ENCODE measurements around the gene GPC6. TPM values are rescaled to one million over a fixed set of nuclear protein-coding genes. Genes with fewer than 3 reads are reported as not detected.

GPC6 gene
- total RNA-seq, 1 donor, result 77.8 TPM

DNA sequence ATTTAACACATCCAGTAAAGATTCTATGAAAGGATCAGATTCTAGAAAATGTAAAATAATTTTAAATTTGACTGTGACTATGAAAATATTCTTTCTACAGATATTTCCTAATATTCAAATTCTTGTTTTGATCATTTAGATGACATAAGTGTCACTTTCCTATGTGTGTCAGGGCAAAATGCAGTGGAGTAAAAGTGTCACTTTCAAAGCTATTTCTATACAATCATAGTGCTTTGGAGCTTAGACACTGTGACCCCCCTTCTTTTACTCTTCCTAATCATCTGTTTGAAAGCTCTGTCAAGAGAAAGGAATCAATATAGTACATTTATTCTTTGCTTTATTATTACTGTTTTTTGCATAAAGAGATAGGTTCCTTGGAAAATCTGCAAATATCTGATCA is 760.9 kb downstream of the GPC6 start:
- no peaks in the 10 kb centered on the region for H4K20me1 ChIP-seq (ENCODE audit: insufficient read depth, low read length)
- DNase-seq (ENCODE audit: insufficient read length, low spot score, missing footprints), result no peak
- no peaks in the 10 kb centered on the region for H3K27me3 ChIP-seq (ENCODE audit: insufficient read depth, low read length)
- no peak overlapping the region for H3K4me3 ChIP-seq (ENCODE audit: insufficient read depth, low read length)
- no peak overlapping the region for H3K4me2 ChIP-seq (ENCODE audit: insufficient read depth, low read length)
- H3K36me3 ChIP-seq (ENCODE audit: insufficient read depth, low read length), result no peaks in the 10 kb centered on the region
- TF ChIP-seq CTCF (IDR thresholded peaks at IDR 0.05; ENCODE audit: extremely low read depth, low read depth, low read length), result no peak
- no peaks in the 10 kb centered on the region for H3K4me1 ChIP-seq (ENCODE audit: insufficient read depth, low read length)
- H2AFZ ChIP-seq (ENCODE audit: low read length), result no peak overlapping the region
- no peak overlapping the region for H3K27ac ChIP-seq (ENCODE audit: low read depth, low read length)
- H3K9me3 ChIP-seq (ENCODE audit: low read depth, low read length), result no peaks in the 10 kb centered on the region
- H3K79me2 ChIP-seq (ENCODE audit: insufficient read depth, low read length), result no peaks in the 10 kb centered on the region

DNA sequence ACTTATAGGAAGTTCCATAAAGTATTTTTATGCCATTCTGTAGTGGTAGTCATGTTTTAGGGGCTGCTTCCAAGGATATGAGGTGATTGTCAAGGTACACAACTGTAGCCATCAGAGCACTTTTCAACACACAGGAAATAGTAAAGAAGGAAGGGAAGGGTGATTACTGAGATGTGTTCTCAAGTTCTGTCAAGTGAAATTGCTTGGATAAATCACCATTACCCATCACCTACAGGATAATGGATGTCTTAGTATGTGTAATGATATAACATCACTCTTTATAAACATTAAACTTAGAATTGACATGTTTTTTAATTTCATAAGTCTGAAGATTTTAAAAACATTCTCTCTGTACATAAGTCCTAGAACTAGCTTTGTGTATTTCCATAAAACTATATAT is 765.0 kb downstream of the GPC6 start:
- Histone ChIP-seq H4K20me1 (ENCODE audit: insufficient read depth, low read length) (no peaks in the 10 kb centered on the region), H3K4me1 (ENCODE audit: insufficient read depth, low read length) (no peaks in the 10 kb centered on the region), H3K27me3 (ENCODE audit: insufficient read depth, low read length) (no peaks in the 10 kb centered on the region), H2AFZ (ENCODE audit: low read length) (no peak overlapping the region), H3K4me2 (ENCODE audit: insufficient read depth, low read length) (no peak overlapping the region), H3K4me3 (ENCODE audit: insufficient read depth, low read length) (no peak overlapping the region), H3K27ac (ENCODE audit: low read depth, low read length) (no peak overlapping the region), H3K79me2 (ENCODE audit: insufficient read depth, low read length) (no peaks in the 10 kb centered on the region), H3K36me3 (ENCODE audit: insufficient read depth, low read length) (no peaks in the 10 kb centered on the region), H3K9me3 (ENCODE audit: low read depth, low read length) (no peaks in the 10 kb centered on the region)
- no peak for DNase-seq (ENCODE audit: insufficient read length, low spot score, missing footprints)
- TF ChIP-seq CTCF (IDR thresholded peaks at IDR 0.05; ENCODE audit: extremely low read depth, low read depth, low read length), result no peak

DNA sequence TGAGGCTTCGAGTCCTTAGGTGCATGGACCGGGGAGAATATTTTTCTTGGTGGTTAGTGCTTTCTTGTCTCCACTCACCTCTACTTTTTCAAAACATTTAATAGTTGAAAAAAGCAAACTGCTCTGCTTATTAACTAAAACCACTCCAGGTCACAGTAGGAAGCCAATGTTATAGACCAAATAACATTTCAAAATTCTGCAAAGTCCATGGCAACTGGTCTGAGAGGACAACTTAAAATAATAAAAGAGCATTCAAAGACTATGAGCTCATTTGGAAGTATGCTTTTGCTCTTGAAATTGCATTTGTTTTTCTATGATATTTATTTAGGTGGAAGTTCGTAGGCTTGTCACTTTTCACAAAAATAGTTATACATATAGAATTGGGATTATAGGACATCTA is 769.9 kb downstream of the GPC6 start:
- no peak for TF ChIP-seq CTCF (IDR thresholded peaks at IDR 0.05; ENCODE audit: extremely low read depth, low read depth, low read length)
- no peak overlapping the region for H3K4me2 ChIP-seq (ENCODE audit: insufficient read depth, low read length)
- H3K27me3 ChIP-seq (ENCODE audit: insufficient read depth, low read length), result no peaks in the 10 kb centered on the region
- H3K79me2 ChIP-seq (ENCODE audit: insufficient read depth, low read length), result no peaks in the 10 kb centered on the region
- no peaks in the 10 kb centered on the region for H4K20me1 ChIP-seq (ENCODE audit: insufficient read depth, low read length)
- no peaks in the 10 kb centered on the region for H3K9me3 ChIP-seq (ENCODE audit: low read depth, low read length)
- no peaks in the 10 kb centered on the region for H3K36me3 ChIP-seq (ENCODE audit: insufficient read depth, low read length)
- H3K4me3 ChIP-seq (ENCODE audit: insufficient read depth, low read length), result no peak overlapping the region
- H2AFZ ChIP-seq (ENCODE audit: low read length), result no peak overlapping the region
- no peak for DNase-seq (ENCODE audit: insufficient read length, low spot score, missing footprints)
- H3K27ac ChIP-seq (ENCODE audit: low read depth, low read length), result no peak overlapping the region
- H3K4me1 ChIP-seq (ENCODE audit: insufficient read depth, low read length), result no peaks in the 10 kb centered on the region

DNA sequence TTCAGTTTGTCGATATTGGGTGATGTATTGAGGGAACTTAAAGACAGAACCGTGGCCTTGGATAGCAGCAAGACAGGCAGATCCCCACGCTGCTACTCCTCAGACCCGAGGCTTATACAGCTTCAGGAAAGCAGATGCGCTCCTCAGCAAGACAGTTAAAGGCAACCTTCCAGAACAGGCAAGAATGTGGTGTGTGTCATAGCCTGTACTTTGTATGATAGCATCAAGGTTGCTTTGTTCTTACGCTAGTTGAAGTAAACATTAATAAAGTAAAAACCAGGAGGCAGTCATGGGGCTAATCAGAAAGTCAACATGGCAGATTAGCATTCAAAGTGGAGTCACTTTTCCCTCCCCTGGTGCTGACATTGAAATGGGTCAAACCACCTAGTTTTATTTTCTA is 779.7 kb downstream of the GPC6 start:
- no peak overlapping the region for H2AFZ ChIP-seq (ENCODE audit: low read length)
- no peak for DNase-seq (ENCODE audit: insufficient read length, low spot score, missing footprints)
- no peak overlapping the region for H3K27ac ChIP-seq (ENCODE audit: low read depth, low read length)
- no peak for TF ChIP-seq CTCF (IDR thresholded peaks at IDR 0.05; ENCODE audit: extremely low read depth, low read depth, low read length)
- H3K4me3 ChIP-seq (ENCODE audit: insufficient read depth, low read length), result no peak overlapping the region
- H3K79me2 ChIP-seq (ENCODE audit: insufficient read depth, low read length), result no peaks in the 10 kb centered on the region
- H3K36me3 ChIP-seq (ENCODE audit: insufficient read depth, low read length), result no peaks in the 10 kb centered on the region
- H4K20me1 ChIP-seq (ENCODE audit: insufficient read depth, low read length), result no peaks in the 10 kb centered on the region
- no peaks in the 10 kb centered on the region for H3K27me3 ChIP-seq (ENCODE audit: insufficient read depth, low read length)
- H3K4me1 ChIP-seq (ENCODE audit: insufficient read depth, low read length), result peaks cover 15% of the 10 kb centered on the region
- H3K4me2 ChIP-seq (ENCODE audit: insufficient read depth, low read length), result no peak overlapping the region
- no peaks in the 10 kb centered on the region for H3K9me3 ChIP-seq (ENCODE audit: low read depth, low read length)

All from osteoblast (primary cell).